HEK293T (cell line): ENCODE results near the gene GPR107.

ENCODE experiments used
- BHLHE40 ChIP-seq: fragments of 450-650 bp; IDR thresholded peaks from 2 replicates; pipeline ENCODE4 v1.6.1; 2016; ENCODE audit warnings: mild to moderate bottlenecking, moderate library complexity, borderline replicate concordance
- NFRKB ChIP-seq: fragments of 450-650 bp; IDR thresholded peaks from 2 replicates; pipeline ENCODE4 v1.6.1; 2016; ENCODE audit warnings: mild to moderate bottlenecking, moderate library complexity

DNA sequence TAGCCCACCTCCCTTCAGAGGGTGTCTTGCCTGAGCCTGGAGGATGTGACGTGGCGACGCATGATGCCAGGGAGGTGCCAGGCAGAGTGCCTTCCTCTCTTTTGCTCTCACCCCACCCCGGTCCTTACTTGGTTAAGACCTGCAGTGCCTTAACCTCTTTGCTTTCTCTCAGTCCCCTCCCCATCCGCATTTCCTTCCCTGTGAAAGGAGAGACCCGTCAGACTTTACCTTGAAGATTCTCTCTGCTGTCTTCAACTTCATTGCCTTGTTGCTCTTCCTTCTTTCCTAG, 66.5 kb downstream of the GPR107 start:
- TF ChIP-seq BHLHE40 (no peak), NFRKB (no peak)
